CD14-positive monocyte (primary cell): Measurements from ENCODE around the gene AWAT1. TPM values are rescaled to one million over a fixed set of nuclear protein-coding genes. Genes with fewer than 3 reads are reported as not detected.

Experiments
- DNase-seq, 3 donors: peaks; one replicate each; pipeline ENCODE4 v3.0.0-alpha.2; 2011 to 2022
- H2AFZ ChIP-seq: 2 replicates; pipeline ENCODE4 v1.6.0; 2012; ENCODE audit warnings: mild to moderate bottlenecking, low read depth, low read length, inconsistent platforms; ENCODE audit not compliant: insufficient read depth, poor library complexity, severe bottlenecking
- H3K27ac ChIP-seq, 2 donors: 1 replicate in 1 of 2; 2 replicates in 1 of 2; pipeline ENCODE4 v1.5.1; 2012 to 2013; ENCODE audit warnings: low read length in 2 of 2, control low read depth in 1 of 2, inconsistent platforms in 1 of 2, low read depth in 1 of 2, mild to moderate bottlenecking in 1 of 2
- H3K27me3 ChIP-seq, 2 donors: one replicate each; pipeline versions ENCODE4 v1.6.0 to v1.6.1; 2011 to 2013; ENCODE audit warnings: low read length in 2 of 2; ENCODE audit not compliant: control insufficient read depth in 2 of 2, insufficient read depth in 2 of 2
- H3K36me3 ChIP-seq, 2 donors: replicated peaks in 1 of 2; 1 replicate in 1 of 2; 2 replicates in 1 of 2; pipeline versions ENCODE4 v1.5.1 to v1.6.1; 2012 to 2013; ENCODE audit warnings: low read length in 2 of 2, control low read depth in 1 of 2, inconsistent platforms in 1 of 2, mild to moderate bottlenecking in 1 of 2; ENCODE audit not compliant: insufficient read depth in 2 of 2, control insufficient read depth in 1 of 2
- H3K4me1 ChIP-seq, 2 donors: 1 replicate in 1 of 2; 2 replicates in 1 of 2; pipeline versions ENCODE4 v1.5.1 to v1.6.1; 2012 to 2013; ENCODE audit warnings: low read length in 2 of 2, control low read depth in 1 of 2, inconsistent platforms in 1 of 2, mild to moderate bottlenecking in 1 of 2, moderate library complexity in 1 of 2; ENCODE audit not compliant: insufficient read depth in 2 of 2, control insufficient read depth in 1 of 2
- H3K4me2 ChIP-seq: replicated peaks from 2 replicates; pipeline ENCODE3; 2012; ENCODE audit warnings: low read length, moderate library complexity, mild to moderate bottlenecking; ENCODE audit not compliant: poor library complexity, severe bottlenecking; ENCODE audit errors: extremely low read depth
- H3K4me3 ChIP-seq, 3 experiments: fragments of 200-600 bp in 1 of 3; sonication (generic) in 1 of 3; replicated peaks in 1 of 3; 1 replicate in 2 of 3; 2 replicates in 1 of 3; pipeline ENCODE4 v1.5.1; 2011 to 2013; ENCODE audit warnings: low read length in 3 of 3, mild to moderate bottlenecking in 3 of 3, control low read depth in 2 of 3, low read depth in 2 of 3, inconsistent platforms in 1 of 3, moderate library complexity in 1 of 3
- H3K79me2 ChIP-seq: 2 replicates; pipeline ENCODE4 v1.6.0; 2012; ENCODE audit warnings: mild to moderate bottlenecking, control low read depth, inconsistent platforms, low read length, moderate library complexity; ENCODE audit not compliant: insufficient read depth
- H3K9ac ChIP-seq: 2 replicates; pipeline ENCODE4 v1.6.0; 2017; ENCODE audit warnings: low read length, mild to moderate bottlenecking; ENCODE audit not compliant: insufficient read depth, poor library complexity, severe bottlenecking
- H3K9me3 ChIP-seq, 2 donors: replicated peaks in 1 of 2; 1 replicate in 1 of 2; 2 replicates in 1 of 2; pipeline versions ENCODE4 v1.5.1 to v1.6.1; 2012 to 2013; ENCODE audit warnings: low read length in 2 of 2, control low read depth in 1 of 2; ENCODE audit not compliant: control insufficient read depth in 1 of 2, insufficient read depth in 1 of 2
- H4K20me1 ChIP-seq: 2 replicates; pipeline ENCODE4 v1.6.0; 2012; ENCODE audit warnings: mild to moderate bottlenecking, low read length, control low read depth, moderate library complexity; ENCODE audit not compliant: insufficient read depth
- H3K27ac Mint-ChIP-seq, 7 donors: one replicate each; pipeline ENCODE4 v1.8.0; 2020; ENCODE audit warnings: mild to moderate bottlenecking in 7 of 7, mixed read lengths in 7 of 7, moderate library complexity in 6 of 7, inconsistent platforms in 2 of 7
- H3K27me3 Mint-ChIP-seq, 3 donors: one replicate each; pipeline ENCODE4 v1.8.0; 2021 to 2022; ENCODE audit warnings: low read depth in 3 of 3, mild to moderate bottlenecking in 3 of 3, mixed read lengths in 3 of 3, moderate library complexity in 3 of 3, inconsistent platforms in 1 of 3
- H3K36me3 Mint-ChIP-seq, 2 donors: one replicate each; pipeline ENCODE4 v1.8.0; 2020; ENCODE audit warnings: mixed read lengths in 2 of 2, inconsistent platforms in 1 of 2, mild to moderate bottlenecking in 1 of 2
- H3K4me1 Mint-ChIP-seq: one replicate; pipeline ENCODE4 v1.8.0; 2020; ENCODE audit warnings: mild to moderate bottlenecking, mixed read lengths
- H3K4me3 Mint-ChIP-seq, 2 donors: one replicate each; pipeline ENCODE4 v1.8.0; 2020; ENCODE audit warnings: mild to moderate bottlenecking in 2 of 2, mixed read lengths in 2 of 2, moderate library complexity in 1 of 2
- H3K9me3 Mint-ChIP-seq, 7 donors: one replicate each; pipeline ENCODE4 v1.8.0; 2020 to 2022; ENCODE audit warnings: mixed read lengths in 7 of 7, mild to moderate bottlenecking in 6 of 7, moderate library complexity in 6 of 7, inconsistent platforms in 2 of 7
- CTCF ChIP-seq: fragments of 200-600 bp; IDR thresholded peaks from one replicate; pipeline ENCODE4 v1.8.0; 2022; ENCODE audit warnings: antibody characterized with exemption, mild to moderate bottlenecking
- WGBS: methylation state at CpG from one replicate; pipeline ENCODE4 v1.1.5; 2013; ENCODE audit warnings: missing lambda C conversion rate; ENCODE audit not compliant: insufficient coverage; 5-methylcytosine and 5-hydroxymethylcytosine counted together
- intact Hi-C, 2 donors: fragments of 100-400 bp; cut with micrococcal nuclease; formaldehyde crosslinking; loops; one replicate each; pipeline versions ENCODE4 v1.15.0 to v1.15.1; 2023
- polyA plus RNA-seq, 3 donors: library from polyadenylated mRNA; depleted of rRNA in 1 of 3; unstranded in 2 of 3; stranded (reverse) in 1 of 3; fragments of 300-500 nt in 2 of 3; fragments of >200 nt in 1 of 3; fragmentation: Illumina TruSeq in 2 of 3; gene quantifications; 1 replicate in 2 of 3; 2 replicates in 1 of 3; pipeline ENCODE4 v1.2.3, GENCODE V29; 2012 to 2021

The AWAT1 gene
- polyA plus RNA-seq, 3 donors = not detected

GRCh38 chrX:70244881-70245280, 10.4 kb downstream of the AWAT1 start:
- Mint-ChIP-seq H3K4me3 (no peak overlapping the region), H3K27ac (no peak overlapping the region), H3K27me3 (peaks cover 0 to 3% (median 1%) of the 10 kb centered on the region in 3 donors), H3K36me3 (no peaks in the 10 kb centered on the region), H3K4me1 (no peaks in the 10 kb centered on the region), H3K9me3 (peaks cover 0 to 3% (median 0%) of the 10 kb centered on the region in 7 donors)
- no CpG with 5 or more reads among the region's 6 CpGs for WGBS
- DNase-seq = no peak
- Histone ChIP-seq H3K9ac (no peak overlapping the region), H3K9me3 (no peaks in the 10 kb centered on the region), H3K4me1 (no peaks in the 10 kb centered on the region), H3K27ac (no peak overlapping the region), H3K27me3 (peaks cover 0 to 2% of the 10 kb centered on the region in 2 donors), H3K4me2 (no peak overlapping the region), H3K79me2 (no peaks in the 10 kb centered on the region), H4K20me1 (no peaks in the 10 kb centered on the region), H2AFZ (no peak overlapping the region), H3K4me3 (no peak overlapping the region), H3K36me3 (no peaks in the 10 kb centered on the region)
- intact Hi-C loops = no loop called here
- no peak for TF ChIP-seq CTCF

DNA sequence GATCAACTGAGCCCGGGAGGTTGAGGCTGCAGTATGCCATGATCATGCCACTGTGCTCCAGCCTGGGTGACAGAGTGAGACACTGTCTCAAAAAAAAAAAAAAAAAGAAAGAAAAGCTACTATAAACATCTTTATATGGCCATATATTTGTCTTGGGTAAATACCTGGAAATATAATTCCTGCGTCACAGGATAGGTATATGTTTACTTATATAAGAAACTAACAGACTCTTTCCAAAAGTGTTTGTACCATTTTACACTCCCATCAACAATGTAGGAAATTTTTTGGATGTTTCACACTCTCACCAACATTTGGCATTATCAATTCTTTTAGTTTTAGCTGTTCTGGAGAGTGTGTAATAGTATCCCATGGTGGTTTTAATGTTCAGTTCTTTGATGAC, 12.8 kb downstream of the AWAT1 start:
- intact Hi-C loops = no loop called here
- Histone ChIP-seq H3K36me3 (no peaks in the 10 kb centered on the region), H3K4me2 (no peak overlapping the region), H3K9ac (no peak overlapping the region), H3K4me3 (no peak overlapping the region), H3K27me3 (peaks cover 0 to 4% of the 10 kb centered on the region in 2 donors), H2AFZ (no peak overlapping the region), H3K79me2 (no peaks in the 10 kb centered on the region), H4K20me1 (no peaks in the 10 kb centered on the region), H3K9me3 (no peaks in the 10 kb centered on the region), H3K4me1 (no peaks in the 10 kb centered on the region), H3K27ac (no peak overlapping the region)
- Mint-ChIP-seq H3K27me3 (peaks cover 0 to 1% (median 0%) of the 10 kb centered on the region in 3 donors), H3K27ac (no peak overlapping the region), H3K36me3 (no peaks in the 10 kb centered on the region), H3K9me3 (peaks cover 0 to 3% (median 0%) of the 10 kb centered on the region in 7 donors), H3K4me3 (no peak overlapping the region), H3K4me1 (no peaks in the 10 kb centered on the region)
- no peak for TF ChIP-seq CTCF
- DNase-seq = no peak
- WGBS = no CpG with 5 or more reads among the region's 2 CpGs
